ENCODE results near the gene DAZAP2. TPM values are rescaled to one million over a fixed set of nuclear protein-coding genes. Genes with fewer than 3 reads are reported as not detected.
A peak's percentile ranks its signal among the peaks of the same experiment; 100 is the strongest.
"Not testable (repeated sequence)": the region's sequence is repeated elsewhere in the genome, so short reads cannot be mapped to it uniquely, and the experiment has no call there.

DAZAP2 gene
- polyA plus RNA-seq, 1 experiment = 285 TPM

DNA sequence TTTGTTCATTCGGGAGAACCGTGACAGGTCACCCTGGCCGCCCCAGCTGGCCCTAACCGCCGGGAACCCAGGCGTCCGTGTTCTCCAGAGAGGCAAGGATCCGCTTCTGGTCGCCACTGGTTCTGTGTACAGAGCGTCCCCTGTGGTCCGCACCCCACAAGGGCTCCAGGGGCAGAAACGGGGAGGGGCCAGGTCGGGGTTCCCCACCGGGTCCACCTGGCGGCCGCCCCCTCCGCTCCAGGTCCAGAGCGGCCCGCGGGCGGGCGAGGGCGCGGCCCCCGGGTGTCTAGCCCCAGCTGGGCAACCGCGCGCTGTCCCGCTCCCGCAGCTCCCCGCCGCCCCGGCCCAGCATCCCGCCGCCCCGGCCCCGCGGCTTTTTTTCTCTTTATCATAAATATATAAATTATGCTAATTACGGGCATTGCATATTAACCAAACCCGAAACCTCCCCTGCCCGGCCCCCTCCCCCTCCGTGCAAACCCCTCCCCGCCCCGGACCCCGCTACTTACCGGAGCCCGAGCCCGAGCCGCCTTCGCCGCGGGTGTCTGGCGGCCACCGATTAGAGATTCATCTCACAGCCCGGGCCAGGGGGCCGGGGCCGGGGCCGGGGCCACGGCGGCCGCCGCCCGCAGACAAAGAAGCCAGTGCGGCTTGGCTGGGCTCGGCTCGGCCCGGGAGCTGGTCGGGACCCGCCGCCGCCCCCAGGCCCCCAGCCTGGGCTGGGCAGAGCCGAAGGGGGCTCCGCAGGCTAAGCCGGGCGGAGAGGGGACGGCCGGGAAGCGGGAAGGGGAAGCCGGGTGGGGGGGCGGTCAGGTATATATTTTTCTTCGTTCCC is 21.3 kb upstream of the DAZAP2 start:
- Histone ChIP-seq H3K27me3 (ENCODE audit: control insufficient read depth, insufficient read depth, low read length) (no peaks in the 10 kb centered on the region), H3K4me3 (ENCODE audit: low read depth, low read length) (peak overlapping the region; percentile 76), H3K27ac (ENCODE audit: low read depth, low read length) (peak overlapping the region; percentile 31), H3K9me3 (ENCODE audit: control insufficient read depth, insufficient read depth, low read length) (no peaks in the 10 kb centered on the region)
- ChIA-PET CTCF (interaction anchor here (0.6 to 3.1 kb wide), 10 partner anchors 12 to 806 kb away, joined by 3 to 14 read pairs (median 4); partner anchors contain the start of gene DAZAP2), POLR2A (interaction anchor here (0.6 to 2.5 kb wide), 11 partner anchors 21 to 179 kb away, joined by 3 to 21 read pairs (median 5); partner anchors contain the start of genes CSRNP2, DAZAP2 and SMAGP)
- DNase-seq (ENCODE audit: low read depth, low spot score) = no peak
- TF ChIP-seq, protein P1, sequence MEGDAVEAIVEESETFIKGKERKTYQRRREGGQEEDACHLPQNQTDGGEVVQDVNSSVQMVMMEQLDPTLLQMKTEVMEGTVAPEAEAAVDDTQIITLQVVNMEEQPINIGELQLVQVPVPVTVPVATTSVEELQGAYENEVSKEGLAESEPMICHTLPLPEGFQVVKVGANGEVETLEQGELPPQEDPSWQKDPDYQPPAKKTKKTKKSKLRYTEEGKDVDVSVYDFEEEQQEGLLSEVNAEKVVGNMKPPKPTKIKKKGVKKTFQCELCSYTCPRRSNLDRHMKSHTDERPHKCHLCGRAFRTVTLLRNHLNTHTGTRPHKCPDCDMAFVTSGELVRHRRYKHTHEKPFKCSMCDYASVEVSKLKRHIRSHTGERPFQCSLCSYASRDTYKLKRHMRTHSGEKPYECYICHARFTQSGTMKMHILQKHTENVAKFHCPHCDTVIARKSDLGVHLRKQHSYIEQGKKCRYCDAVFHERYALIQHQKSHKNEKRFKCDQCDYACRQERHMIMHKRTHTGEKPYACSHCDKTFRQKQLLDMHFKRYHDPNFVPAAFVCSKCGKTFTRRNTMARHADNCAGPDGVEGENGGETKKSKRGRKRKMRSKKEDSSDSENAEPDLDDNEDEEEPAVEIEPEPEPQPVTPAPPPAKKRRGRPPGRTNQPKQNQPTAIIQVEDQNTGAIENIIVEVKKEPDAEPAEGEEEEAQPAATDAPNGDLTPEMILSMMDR (IDR thresholded peaks at IDR 0.05; ENCODE audit: low read depth, low read length) = peak; percentile 26; the same call in 1 of the 2 replicates

DNA sequence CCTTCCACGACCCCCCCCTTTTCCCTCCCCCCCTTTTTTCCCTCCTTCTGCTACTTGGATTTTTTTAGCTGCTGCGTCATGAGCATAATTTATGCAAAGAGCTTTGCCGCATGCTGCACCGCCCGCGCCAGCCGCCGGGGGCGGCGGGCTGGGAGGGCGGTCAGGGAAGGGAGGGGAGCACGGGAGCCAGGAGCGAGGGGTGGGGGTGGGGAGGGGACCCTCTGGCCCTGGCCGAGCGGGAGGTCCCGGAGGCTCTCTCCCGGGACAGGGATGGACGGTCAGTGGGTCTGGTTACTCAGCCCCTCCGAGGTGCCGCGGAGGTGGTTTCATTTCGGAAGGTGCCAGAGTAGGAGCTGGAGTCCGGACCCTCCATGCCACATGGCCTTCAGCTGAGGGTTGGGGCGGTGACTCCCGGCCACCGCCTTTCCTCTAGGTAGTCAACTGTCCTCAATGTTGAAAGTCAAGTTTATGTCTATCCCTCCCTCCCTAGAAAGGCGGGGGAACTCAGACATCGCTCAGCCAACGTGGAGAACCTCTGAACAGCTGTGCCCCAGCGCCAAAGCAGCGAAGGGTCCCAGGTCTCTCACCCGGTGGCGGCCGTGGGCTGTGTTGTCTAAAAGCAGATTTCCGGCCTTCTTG is 20.5 kb upstream of the DAZAP2 start, which contains the start of gene POU6F1:
TSS of gene POU6F1 (minus strand) at position 95 of the 639 bp plus-strand sequence. CDS start 11,226 bp downstream, outside the sequence.
- ChIA-PET POLR2A (interaction anchor here (0.6 to 2.5 kb wide), 10 partner anchors 21 to 147 kb away, joined by 3 to 21 read pairs (median 5); partner anchors contain the start of genes CSRNP2, DAZAP2 and SMAGP), CTCF (interaction anchor here (0.6 to 3.1 kb wide), 14 partner anchors 9 to 805 kb away, joined by 3 to 14 read pairs (median 4); partner anchors contain the start of gene DAZAP2)
- Histone ChIP-seq H3K4me3 (ENCODE audit: low read depth, low read length) (peak within 1 kb of the TSS; percentile 76), H3K27ac (ENCODE audit: low read depth, low read length) (peak within 1 kb of the TSS; percentile 75), H3K9me3 (ENCODE audit: control insufficient read depth, insufficient read depth, low read length) (no peaks in the 10 kb centered on the region), H3K27me3 (ENCODE audit: control insufficient read depth, insufficient read depth, low read length) (no peaks in the 10 kb centered on the region)
- peak; percentile 23 for DNase-seq (ENCODE audit: low read depth, low spot score)
- TF ChIP-seq, protein P1 (IDR thresholded peaks at IDR 0.05; ENCODE audit: low read depth, low read length) = peak; percentile 62

DNA sequence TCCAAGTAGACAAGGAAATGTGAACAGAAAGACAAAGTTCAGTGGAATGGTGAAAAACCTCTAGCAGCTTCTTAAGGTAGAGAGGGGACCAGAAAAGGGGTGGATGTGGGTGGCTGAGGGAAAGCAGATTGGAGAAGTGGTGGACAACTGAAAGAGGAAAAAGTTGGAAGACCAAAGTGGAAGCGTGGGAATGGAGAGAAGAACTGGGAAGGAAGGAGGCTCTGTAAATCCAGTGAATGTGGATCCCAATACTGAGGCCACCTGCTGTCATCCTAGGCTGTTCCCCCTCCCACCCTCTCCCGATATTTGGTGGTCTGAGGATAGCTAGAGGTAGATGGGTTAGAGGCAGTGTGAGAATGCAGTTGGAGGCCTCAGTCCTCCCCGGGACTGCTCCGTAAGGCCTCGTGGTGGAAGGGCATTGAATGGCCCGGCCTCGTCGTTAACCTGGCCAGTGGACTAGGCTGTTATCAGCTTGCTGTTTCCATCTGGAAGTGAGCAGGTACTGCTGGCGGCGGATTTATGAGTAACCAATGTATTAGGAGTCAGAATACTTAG is 19.9 kb upstream of the DAZAP2 start:
- CTCF ChIA-PET = interaction anchor here (0.6 to 3.1 kb wide), 11 partner anchors 10 to 513 kb away, joined by 3 to 14 read pairs (median 3); partner anchors contain the start of gene DAZAP2
- Histone ChIP-seq H3K4me3 (ENCODE audit: low read depth, low read length) (peak overlapping the region; percentile 76), H3K9me3 (ENCODE audit: control insufficient read depth, insufficient read depth, low read length) (no peaks in the 10 kb centered on the region), H3K27ac (ENCODE audit: low read depth, low read length) (peak overlapping the region; percentile 75), H3K27me3 (ENCODE audit: control insufficient read depth, insufficient read depth, low read length) (no peaks in the 10 kb centered on the region)
- TF ChIP-seq, protein P1 (IDR thresholded peaks at IDR 0.05; ENCODE audit: low read depth, low read length) = no peak
- POLR2A ChIA-PET = interaction anchor here (1.3 to 2.5 kb wide), 4 partner anchors 20 to 135 kb away, joined by 4 to 21 read pairs (median 6); partner anchors contain the start of genes CSRNP2 and DAZAP2
- no peak for DNase-seq (ENCODE audit: low read depth, low spot score)

DNA sequence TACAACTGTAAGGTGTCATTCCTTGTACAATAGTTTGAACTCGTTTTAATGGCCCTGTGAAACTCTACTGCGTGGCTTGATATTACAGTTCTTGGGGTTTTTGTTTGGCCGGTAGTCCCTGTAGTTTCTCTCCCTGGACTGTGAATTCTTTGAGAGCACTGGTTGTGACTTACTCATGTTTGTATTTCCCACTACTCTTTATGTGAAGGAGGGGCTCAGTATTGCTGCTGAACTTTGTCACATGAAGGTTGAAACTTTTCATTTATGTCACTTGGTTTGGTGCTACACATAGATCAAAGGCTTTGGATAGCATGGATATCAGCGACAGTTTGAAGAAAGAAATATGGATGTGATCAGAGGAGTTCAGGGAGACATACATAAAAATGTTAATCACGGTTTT is 19.3 kb upstream of the DAZAP2 start:
- ChIA-PET POLR2A (interaction anchor here (2.5 kb wide), 1 partner anchor 19 kb away, joined by 21 read pairs; the partner anchor contains the start of gene DAZAP2), CTCF (interaction anchor here (0.6 to 1.9 kb wide), 3 partner anchors 11 to 512 kb away, joined by 3 to 10 read pairs (median 3); no protein-coding TSS in a partner anchor)
- H3K9me3 ChIP-seq (ENCODE audit: control insufficient read depth, insufficient read depth, low read length) = no peaks in the 10 kb centered on the region
- H3K4me3 ChIP-seq (ENCODE audit: low read depth, low read length) = no peak overlapping the region
- DNase-seq (ENCODE audit: low read depth, low spot score) = no peak
- no peak overlapping the region for H3K27ac ChIP-seq (ENCODE audit: low read depth, low read length)
- no peaks in the 10 kb centered on the region for H3K27me3 ChIP-seq (ENCODE audit: control insufficient read depth, insufficient read depth, low read length)
- TF ChIP-seq, protein P1 (IDR thresholded peaks at IDR 0.05; ENCODE audit: low read depth, low read length) = no peak

DNA sequence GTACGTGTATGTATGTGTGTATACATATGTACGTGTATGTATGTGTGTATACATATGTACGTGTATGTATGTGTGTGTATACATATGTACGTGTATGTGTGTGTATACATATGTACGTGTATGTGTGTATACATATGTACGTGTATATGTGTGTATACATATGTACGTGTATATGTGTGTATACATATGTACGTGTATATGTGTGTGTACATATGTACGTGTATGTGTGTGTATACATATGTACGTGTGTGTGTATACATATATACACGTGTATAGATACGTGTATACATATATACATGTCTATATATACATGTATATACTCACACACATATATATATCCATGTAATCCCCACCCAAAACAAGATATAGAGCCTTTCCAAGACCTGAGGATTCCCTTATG is 18.8 kb upstream of the DAZAP2 start:
- POLR2A ChIA-PET = not testable (repeated sequence)

More for the DNA sequence above, 18.8 kb upstream of the DAZAP2 start:
- H3K9me3 ChIP-seq (ENCODE audit: control insufficient read depth, insufficient read depth, low read length); H3K27ac ChIP-seq (ENCODE audit: low read depth, low read length); H3K27me3 ChIP-seq (ENCODE audit: control insufficient read depth, insufficient read depth, low read length); H3K4me3 ChIP-seq (ENCODE audit: low read depth, low read length); DNase-seq (ENCODE audit: low read depth, low spot score); CTCF ChIA-PET: not testable (repeated sequence)
